BLaER1 treated with 17β-estradiol and CSF1 and Interleukin-3, amounts not matched to agents 10 nM and 100 nM (cell line): ENCODE measurements around the gene FBH1.

Experiments used
- H3K27ac ChIP-seq, 11 experiments: shearing (Covaris generic); formaldehyde crosslinking; 2 replicates each; pipeline ENCODE4 v1.8.1; 2022
- H3K27me3 ChIP-seq, 11 experiments: shearing (Covaris generic); formaldehyde crosslinking; 2 replicates each; pipeline ENCODE4 v1.8.1; 2022
- H3K36me3 ChIP-seq, 11 experiments: shearing (Covaris generic); formaldehyde crosslinking; 2 replicates each; pipeline ENCODE4 v1.8.1; 2022
- H3K4me1 ChIP-seq, 10 experiments: shearing (Covaris generic); formaldehyde crosslinking; 2 replicates each; pipeline ENCODE4 v1.8.1; 2022
- H3K4me2 ChIP-seq, 11 experiments: shearing (Covaris generic); formaldehyde crosslinking; 2 replicates each; pipeline ENCODE4 v1.8.1; 2022
- H3K4me3 ChIP-seq, 10 experiments: shearing (Covaris generic); formaldehyde crosslinking; 2 replicates each; pipeline ENCODE4 v1.8.1; 2022
- H3K9ac ChIP-seq, 11 experiments: shearing (Covaris generic); formaldehyde crosslinking; 2 replicates each; pipeline ENCODE4 v1.8.1; 2022
- H3K9me3 ChIP-seq, 11 experiments: shearing (Covaris generic); formaldehyde crosslinking; replicated peaks in 1 of 11; 2 replicates each; pipeline ENCODE4 v1.8.1; 2022
- H4K20me1 ChIP-seq, 11 experiments: shearing (Covaris generic); formaldehyde crosslinking; 2 replicates each; pipeline ENCODE4 v1.8.1; 2022
- Cebpa-rat ChIP-seq, 11 experiments: shearing (Covaris generic); IDR thresholded peaks; 2 replicates each; pipeline ENCODE4 v1.8.1; 2022

Gene FBH1

GRCh38 chr10:5976512-5977470 is 86.7 kb downstream of the FBH1 start:
- Histone ChIP-seq H4K20me1 (no peaks in the 10 kb centered on the region), H3K27me3 (peaks cover 0 to 20% (median 12%) of the 10 kb centered on the region in 11 experiments; a peak in 21 of 22 replicates), H3K27ac (peak overlapping the region; percentile 23 to 88 (median 82); a peak in 21 of 22 replicates), H3K36me3 (no peaks in the 10 kb centered on the region), H3K4me3 (peak overlapping the region; percentile 81 to 99 (median 90)), H3K9me3 (no peaks in the 10 kb centered on the region), H3K9ac (peak overlapping the region; percentile 78 to 91 (median 84)), H3K4me1 (peaks cover 15 to 25% (median 19%) of the 10 kb centered on the region in 10 experiments; a peak in 19 of 20 replicates), H3K4me2 (peak overlapping the region; percentile 85 to 99 (median 97))
- no peak for TF ChIP-seq Cebpa-rat (IDR thresholded peaks at IDR 0.05)

- Histone ChIP-seq H3K9ac (peak within 1 kb of the TSS; percentile 78 to 91 (median 84)), H3K27me3 (peaks cover 0 to 20% (median 12%) of the 10 kb centered on the region in 11 experiments; a peak in 21 of 22 replicates), H3K4me3 (peak within 1 kb of the TSS; percentile 81 to 99 (median 90)), H3K9me3 (no peaks in the 10 kb centered on the region), H4K20me1 (no peaks in the 10 kb centered on the region), H3K27ac (peak within 1 kb of the TSS; percentile 23 to 88 (median 82); a peak in 21 of 22 replicates), H3K36me3 (no peaks in the 10 kb centered on the region), H3K4me1 (peaks cover 12 to 24% (median 17%) of the 10 kb centered on the region in 10 experiments; a peak in 18 of 20 replicates), H3K4me2 (peak within 1 kb of the TSS; percentile 85 to 99 (median 97))
- no peak for TF ChIP-seq Cebpa-rat (IDR thresholded peaks at IDR 0.05)
Measured at GRCh38 chr10:5977471-5978229, 87.6 kb downstream of the FBH1 start, which contains the start of gene IL15RA. IL15RA (minus strand) TSS chr10:5977543; CDS start chr10:5977492, 51 bp downstream.

GRCh38 chr10:5978230-5978489 is 88.1 kb downstream of the FBH1 start:
- Histone ChIP-seq H3K27ac (0 out of 22 replicates have a peak overlapping the region, but pooled peaks of 1 of the 11 experiments have one; percentile 88), H4K20me1 (no peaks in the 10 kb centered on the region), H3K36me3 (no peaks in the 10 kb centered on the region), H3K9me3 (no peaks in the 10 kb centered on the region), H3K4me1 (peaks cover 12 to 24% (median 17%) of the 10 kb centered on the region in 10 experiments; a peak in 18 of 20 replicates), H3K4me2 (peak overlapping the region; percentile 85 to 99 (median 97)), H3K9ac (peak overlapping the region; percentile 78 to 91 (median 84); a peak in 19 of 22 replicates), H3K4me3 (peak overlapping the region; percentile 81 to 99 (median 90)), H3K27me3 (peaks cover 0 to 20% (median 12%) of the 10 kb centered on the region in 11 experiments; a peak in 21 of 22 replicates)
- no peak for TF ChIP-seq Cebpa-rat (IDR thresholded peaks at IDR 0.05)

GRCh38 chr10:5981529-5981928 is 91.5 kb downstream of the FBH1 start:
- H3K4me1 ChIP-seq: peaks cover 5 to 17% (median 9%) of the 10 kb centered on the region in 10 experiments; a peak in 14 of 20 replicates
- TF ChIP-seq Cebpa-rat (IDR thresholded peaks at IDR 0.05): no peak
- no peak overlapping the region for H3K9ac ChIP-seq
- H3K4me2 ChIP-seq: no peak overlapping the region
- H3K4me3 ChIP-seq: no peak overlapping the region
- H3K36me3 ChIP-seq: no peaks in the 10 kb centered on the region
- H3K27ac ChIP-seq: no peak overlapping the region
- no peaks in the 10 kb centered on the region for H3K9me3 ChIP-seq
- H3K27me3 ChIP-seq: peaks cover 0 to 18% (median 12%) of the 10 kb centered on the region in 11 experiments; a peak in 21 of 22 replicates
- no peaks in the 10 kb centered on the region for H4K20me1 ChIP-seq

GRCh38 chr10:5983774-5984173 is 93.7 kb downstream of the FBH1 start:
- Histone ChIP-seq H3K4me2 (no peak overlapping the region), H3K4me3 (no peak overlapping the region), H3K27me3 (peaks cover 0 to 3% (median under 1%) of the 10 kb centered on the region in 11 experiments; a peak in 14 of 22 replicates), H3K9ac (no peak overlapping the region), H3K4me1 (peaks cover 0 to 15% (median 7%) of the 10 kb centered on the region in 10 experiments; a peak in 8 of 20 replicates), H3K36me3 (no peaks in the 10 kb centered on the region), H3K27ac (no peak overlapping the region), H4K20me1 (no peaks in the 10 kb centered on the region), H3K9me3 (no peaks in the 10 kb centered on the region)
- no peak for TF ChIP-seq Cebpa-rat (IDR thresholded peaks at IDR 0.05)

- Histone ChIP-seq H4K20me1 (no peaks in the 10 kb centered on the region), H3K4me2 (no peak overlapping the region), H3K4me3 (no peak overlapping the region), H3K27me3 (no peaks in the 10 kb centered on the region), H3K4me1 (peaks cover 0 to 15% (median 7%) of the 10 kb centered on the region in 10 experiments; a peak in 8 of 20 replicates), H3K9me3 (no peaks in the 10 kb centered on the region), H3K27ac (no peak overlapping the region), H3K36me3 (no peaks in the 10 kb centered on the region), H3K9ac (no peak overlapping the region)
- TF ChIP-seq Cebpa-rat (IDR thresholded peaks at IDR 0.05): no peak
Measured at GRCh38 chr10:5985029-5985428, 95.0 kb downstream of the FBH1 start.
